ENCODE data around the gene KCNJ15.

- TF ChIP-seq ZNF274 (CRISPR knock-in tag; IDR thresholded peaks at IDR 0.05) (no peak), LBX2 (CRISPR knock-in tag; IDR thresholded peaks at IDR 0.05; ENCODE audit: borderline replicate concordance) (no peak), JUN (CRISPR knock-in tag; IDR thresholded peaks at IDR 0.05) (no peak)
Observed at GRCh38 chr21:38295997-38296764, 39.4 kb downstream of the KCNJ15 start.
